HG02884 (cell line): Measurements from ENCODE around the gene HLA-DPB1.
"Not testable (repeated sequence)": the region's sequence is repeated elsewhere in the genome, so short reads cannot be mapped to it uniquely, and the experiment has no call there.

Source experiments
- ATAC-seq: cut with Tn5 transposase; IDR thresholded peaks from one replicate; pipeline ENCODE4 v1.9.1; 2021; ENCODE audit warnings: mild to moderate bottlenecking, moderate library complexity; ENCODE audit not compliant: unreplicated experiment

The HLA-DPB1 gene

DNA sequence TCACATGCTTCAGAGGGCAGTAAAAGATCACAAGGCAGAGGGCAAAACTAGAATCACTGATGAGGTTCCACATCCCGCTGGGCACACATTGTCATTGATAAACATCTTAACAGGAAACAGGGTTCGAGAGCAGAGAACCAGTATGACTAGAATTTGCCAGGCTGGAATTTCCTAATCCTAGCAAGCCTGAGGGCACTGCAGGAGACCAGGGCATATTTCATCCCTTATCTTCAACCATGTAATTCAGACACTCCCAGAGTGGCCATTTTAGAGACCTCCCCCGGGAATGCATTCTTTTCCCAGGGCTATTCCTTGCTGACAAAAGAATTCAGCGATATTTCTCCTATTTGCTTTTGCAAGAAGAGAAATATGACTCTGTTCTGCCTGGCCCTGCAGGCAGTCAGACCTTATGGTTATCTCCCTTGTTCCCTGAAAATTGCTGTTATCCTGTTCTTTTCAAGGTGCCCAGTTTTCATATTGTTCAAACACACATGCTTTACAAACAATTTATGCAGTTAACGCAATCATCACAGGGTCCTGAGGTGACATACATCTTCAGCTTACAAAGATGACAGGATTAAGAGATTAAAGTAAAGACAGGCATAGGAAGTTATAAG lies 25.4 kb downstream of the HLA-DPB1 start:
- not testable (repeated sequence) for ATAC-seq

DNA sequence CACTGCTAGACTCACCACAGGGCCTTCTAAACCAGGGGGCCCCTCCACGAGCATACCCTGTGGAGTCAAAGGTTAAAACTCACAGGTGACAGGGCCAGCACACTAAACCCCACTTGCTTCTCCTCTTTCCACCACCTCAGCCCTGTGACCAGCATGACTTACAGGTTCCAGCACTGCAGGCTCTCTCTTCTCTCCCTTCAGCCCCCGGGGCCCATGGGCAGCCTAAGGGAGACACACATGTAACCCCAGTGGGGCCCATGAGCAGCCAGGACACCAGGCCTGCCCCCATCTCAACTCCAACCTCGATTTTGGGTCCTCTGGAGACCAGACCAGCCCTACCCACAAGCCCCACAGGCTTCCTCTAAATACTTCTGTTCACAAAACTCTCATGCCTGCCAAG lies 28.0 kb downstream of the HLA-DPB1 start:
- ATAC-seq, result no peak

DNA sequence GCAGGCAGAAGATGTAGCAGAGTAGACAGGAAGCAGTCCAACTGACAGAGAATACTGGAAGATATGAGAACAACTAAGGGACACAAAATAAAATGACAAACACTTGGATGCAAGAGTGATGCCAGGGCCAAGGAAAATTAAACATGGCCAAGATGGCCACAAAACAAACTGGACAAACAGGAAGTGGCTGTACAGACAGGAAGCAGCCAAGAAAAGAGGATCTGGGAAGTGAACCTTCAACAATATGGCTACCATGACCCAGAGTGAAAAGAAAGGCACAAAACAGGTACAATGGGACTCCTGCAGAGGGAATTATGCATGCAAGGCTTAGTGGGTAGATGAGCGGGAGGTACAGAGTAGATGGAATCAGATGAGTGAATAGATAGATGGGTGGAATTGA lies 29.1 kb downstream of the HLA-DPB1 start:
- no peak for ATAC-seq

DNA sequence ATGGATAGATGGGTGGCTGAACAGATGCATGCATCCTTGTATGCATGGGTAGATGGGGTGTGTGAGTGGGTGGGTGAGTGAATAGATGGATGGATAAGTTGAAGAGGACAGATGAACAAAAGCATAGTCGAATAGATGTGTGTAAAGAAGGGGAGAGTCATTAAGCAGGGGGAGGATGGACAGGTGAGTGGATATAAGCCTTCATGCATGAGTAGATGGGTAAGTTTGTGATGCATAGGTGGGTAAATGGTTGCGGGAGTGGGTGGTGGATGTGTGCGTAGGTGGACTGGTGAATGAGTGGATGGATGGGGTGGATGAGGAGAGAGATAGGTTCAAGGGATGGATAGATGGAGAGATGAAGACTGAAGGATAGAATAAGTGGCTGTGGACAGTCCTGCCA lies 29.6 kb downstream of the HLA-DPB1 start:
- no peak for ATAC-seq

DNA sequence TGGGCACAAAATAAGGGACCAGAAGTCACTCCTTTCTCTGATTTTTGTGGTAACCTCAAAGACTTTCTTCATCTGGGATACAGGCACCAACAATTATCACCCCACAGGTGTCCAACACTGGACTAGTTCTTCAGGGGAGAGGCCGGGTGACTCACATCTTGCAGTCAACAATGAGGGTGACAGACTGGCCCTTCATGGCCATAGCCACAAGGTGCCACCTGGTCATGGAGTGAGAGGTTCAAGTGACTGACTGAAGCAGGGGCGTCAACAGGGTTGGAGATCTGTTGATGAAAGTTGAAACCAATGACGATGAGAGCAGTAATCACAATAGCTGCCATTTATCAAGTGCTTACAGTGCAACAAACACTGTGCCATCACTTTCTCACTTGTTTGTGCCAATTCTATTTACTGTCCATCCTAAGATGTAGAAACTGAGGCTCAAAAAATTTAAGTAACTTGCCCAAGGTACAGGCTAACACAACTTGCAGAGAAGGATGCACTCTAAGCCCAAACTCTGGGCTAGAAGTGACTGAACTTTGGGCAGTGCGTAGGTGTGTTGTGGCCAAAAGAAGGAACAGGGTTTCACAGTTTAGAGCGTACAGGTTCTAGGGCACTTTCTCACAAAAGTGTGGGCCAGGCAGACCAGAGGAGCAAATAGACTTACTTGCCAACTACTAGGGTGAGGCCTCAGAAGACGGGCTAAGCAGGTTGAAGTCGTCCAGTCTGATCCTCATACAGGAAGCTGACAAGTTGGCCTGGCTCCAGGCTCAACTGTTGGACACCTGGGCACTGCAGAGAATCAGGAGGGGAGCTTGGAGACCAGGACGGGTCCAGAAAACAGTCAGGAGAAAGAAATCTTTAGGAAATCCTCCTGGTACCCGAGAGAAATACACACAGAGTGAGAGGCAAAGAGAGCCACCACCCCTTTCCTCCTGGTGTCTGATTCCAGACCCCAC lies 30.4 kb downstream of the HLA-DPB1 start:
- ATAC-seq, result no peak

DNA sequence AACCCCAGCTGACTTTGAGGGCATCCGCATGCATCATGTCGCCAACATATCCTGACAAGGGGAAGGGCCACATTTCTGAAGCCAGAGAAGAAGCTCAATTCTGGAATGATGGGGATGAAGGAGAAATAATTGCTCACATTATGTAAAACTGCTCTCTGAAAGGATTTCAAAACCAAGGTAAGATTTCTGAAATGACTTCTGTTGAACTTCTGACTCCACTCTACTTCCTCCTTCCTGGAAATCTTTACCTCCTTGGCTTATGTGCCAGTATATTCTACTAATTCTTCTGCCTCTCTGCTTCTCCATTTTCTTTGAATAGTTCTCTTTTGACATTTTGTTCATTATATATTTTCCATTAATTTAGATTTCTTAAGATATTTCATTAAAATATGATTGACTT lies 31.9 kb downstream of the HLA-DPB1 start:
- no peak for ATAC-seq

DNA sequence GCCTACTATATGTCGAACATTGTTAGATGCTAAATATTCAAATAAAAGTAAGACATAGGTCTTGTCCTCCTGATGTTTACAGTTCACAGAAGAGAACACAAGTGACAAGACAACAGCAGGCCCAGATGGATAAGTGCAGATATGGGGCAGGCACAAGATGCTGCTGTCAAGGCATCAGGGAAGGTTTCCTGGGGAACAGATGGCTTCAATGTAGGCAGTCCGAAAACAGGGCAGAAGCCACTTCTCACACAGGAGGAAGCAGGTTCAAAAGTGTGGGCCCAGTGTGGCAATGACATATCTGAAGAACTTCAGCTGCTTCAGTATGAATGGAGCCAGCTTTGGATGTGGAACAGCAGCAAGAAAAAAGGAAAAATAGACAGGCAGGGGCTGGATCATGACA lies 32.5 kb downstream of the HLA-DPB1 start:
- no peak for ATAC-seq

DNA sequence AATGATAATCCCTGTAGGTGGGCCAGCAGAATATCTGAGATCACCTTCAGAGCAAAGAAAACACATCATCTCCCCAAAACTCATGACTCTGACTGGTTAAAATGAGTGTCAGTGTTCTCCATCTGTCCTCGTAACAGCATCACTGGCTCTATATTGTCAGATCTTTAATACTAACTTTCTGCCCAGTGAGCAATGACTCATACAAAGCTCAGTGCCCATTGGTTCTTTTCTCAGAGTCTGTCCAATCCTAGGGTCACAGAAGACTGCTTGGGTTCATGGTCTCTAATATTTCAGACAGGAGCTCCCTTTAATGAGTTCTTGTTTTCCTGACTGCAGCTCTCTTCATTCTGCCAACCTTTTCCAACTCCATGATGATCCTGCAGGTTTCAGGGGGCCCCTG lies 36.4 kb downstream of the HLA-DPB1 start:
- peak; percentile 76 for ATAC-seq

DNA sequence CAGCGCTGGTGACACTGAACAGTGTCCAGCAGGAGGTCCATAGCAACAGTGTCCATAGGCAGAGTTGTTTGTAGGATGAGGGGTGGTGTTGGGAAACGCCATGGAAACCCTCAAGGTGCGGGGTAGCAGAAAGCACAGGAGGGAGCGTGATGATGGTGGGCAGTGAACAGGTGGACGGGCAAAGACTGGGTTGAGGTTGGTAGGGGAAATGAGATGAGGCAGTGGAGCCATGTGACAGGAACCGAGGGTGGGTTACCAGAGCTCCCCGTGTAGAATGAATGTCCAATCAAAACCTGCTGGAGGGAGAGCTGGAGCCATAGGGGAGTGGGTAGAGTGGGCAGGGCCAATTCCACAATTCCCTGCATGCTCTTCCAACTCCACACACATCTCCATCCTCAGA lies 38.0 kb downstream of the HLA-DPB1 start:
- ATAC-seq, result no peak

DNA sequence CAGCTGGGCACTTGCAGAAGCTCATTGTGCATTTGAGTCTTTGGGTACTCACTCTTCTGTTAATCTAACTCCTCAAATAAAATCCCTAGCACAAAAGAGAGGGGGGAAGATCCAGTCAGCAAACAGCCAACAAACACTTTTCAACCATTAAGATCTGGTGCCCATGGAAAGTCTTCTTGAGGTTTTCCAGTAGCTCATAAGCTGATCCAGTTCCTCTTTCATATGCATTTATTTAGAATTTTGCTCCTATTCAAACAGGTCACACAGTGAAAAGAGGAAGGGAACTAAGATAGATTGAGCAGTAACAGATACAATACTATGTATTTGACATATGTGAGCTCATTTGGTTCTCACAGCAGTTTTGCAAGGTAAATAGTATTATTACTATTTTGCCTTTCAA lies 38.6 kb downstream of the HLA-DPB1 start:
- no peak for ATAC-seq

DNA sequence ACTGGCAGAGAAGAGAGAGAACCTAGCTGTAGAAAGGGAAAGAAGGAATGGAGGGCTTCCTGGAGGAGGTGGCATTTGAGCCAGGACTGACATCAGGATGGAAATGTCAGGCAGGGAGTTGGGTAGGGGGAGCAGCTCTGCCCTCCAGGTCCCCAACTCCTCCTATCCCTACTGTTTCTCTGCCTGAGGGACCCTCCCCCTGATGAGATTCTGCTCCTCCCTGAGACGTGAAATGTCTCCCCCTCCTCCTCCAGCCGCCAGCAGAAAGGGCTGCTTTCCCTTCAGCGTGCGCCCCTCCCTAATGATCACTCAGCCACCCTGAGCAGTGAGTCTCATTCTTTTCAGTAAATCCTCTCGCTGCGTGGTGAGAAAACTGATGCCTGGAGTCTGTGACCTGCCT lies 40.6 kb downstream of the HLA-DPB1 start:
- no peak for ATAC-seq

DNA sequence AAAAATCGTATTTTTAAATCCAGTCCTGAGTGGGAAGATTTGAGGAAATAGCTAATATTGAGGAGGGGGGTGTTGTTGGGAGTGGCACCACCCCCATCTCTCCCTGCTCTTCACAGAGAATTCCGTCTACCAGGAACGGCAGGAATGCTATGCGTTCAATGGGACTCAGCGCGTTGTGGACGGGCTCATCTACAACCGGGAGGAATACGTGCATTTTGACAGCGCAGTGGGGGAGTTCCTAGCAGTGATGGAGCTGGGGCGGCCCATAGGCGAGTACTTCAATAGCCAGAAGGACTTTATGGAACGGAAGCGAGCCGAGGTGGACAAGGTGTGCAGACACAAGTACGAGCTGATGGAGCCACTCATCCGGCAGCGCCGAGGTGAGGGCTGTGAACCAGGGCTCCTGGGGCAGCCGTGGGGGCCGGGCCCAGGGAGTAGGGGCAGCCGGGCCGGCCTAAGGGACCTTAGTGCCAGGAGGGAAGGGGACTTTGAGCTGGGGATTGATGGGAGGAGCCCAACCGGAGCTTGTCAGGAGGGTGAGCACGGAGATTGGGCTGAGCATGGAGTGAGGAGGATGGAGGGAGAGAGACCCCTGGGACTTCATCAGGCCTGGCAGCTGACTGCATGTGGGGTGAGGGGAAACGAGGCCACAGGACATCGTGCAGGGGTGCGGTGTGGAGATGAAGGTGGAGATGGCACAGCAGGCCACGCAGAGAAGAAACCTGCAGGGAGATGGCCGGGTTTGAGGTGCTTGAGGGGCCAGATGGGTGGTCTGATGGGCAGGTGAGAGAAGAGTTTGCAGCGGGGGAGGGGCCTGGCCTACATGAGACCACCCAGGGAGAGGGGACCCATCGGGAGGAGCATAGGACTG lies 41.3 kb downstream of the HLA-DPB1 start:
- no peak for ATAC-seq

DNA sequence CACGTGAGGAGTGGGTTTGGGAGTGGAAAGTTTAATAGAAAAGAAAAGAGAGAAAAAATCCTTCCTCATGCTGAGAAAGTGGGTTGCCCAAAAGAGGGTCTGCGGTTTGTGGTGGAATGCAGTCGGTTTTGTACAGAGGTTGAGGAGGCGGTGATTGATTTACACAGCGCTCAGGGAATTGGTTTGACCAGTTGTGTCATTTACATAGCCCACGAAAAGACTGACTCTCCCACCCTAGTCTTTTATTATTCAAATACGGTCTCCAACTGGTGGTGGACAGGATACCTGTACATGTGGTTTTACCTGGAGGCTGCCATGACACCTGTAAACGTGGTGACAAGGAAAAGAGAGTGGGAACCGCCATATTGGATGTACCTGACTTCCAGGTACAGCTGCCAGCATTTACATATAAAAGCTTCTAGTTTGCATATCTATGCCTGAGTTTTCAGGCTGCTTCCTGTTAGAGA lies 42.1 kb downstream of the HLA-DPB1 start:
- no peak for ATAC-seq

DNA sequence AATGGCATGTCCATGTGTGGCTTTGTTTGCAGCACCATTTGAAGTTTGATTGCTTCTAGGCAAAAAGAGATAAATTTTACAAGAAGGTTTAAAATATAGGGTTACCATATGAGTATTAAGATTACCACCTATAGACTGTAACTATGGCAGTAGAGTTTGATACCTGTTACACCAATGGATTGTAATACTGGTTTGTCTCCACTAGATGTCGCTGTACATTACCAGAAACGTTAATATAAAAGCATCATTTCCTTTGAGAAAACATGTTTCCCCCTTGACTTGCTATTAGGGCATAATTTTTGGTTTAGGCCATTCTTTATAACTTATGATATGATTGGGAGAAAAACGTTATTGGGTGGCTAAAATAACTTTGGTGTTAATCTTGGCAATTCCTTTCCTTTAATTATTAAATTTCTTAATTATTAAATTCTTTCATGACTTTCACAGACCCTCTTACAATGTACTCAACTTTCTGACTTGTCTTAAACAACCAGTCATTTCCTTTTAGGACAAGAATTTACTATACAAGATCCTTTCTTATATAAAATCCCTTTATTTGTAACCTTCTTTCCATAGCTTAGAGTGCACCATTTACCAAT lies 42.8 kb downstream of the HLA-DPB1 start:
- ATAC-seq, result no peak

DNA sequence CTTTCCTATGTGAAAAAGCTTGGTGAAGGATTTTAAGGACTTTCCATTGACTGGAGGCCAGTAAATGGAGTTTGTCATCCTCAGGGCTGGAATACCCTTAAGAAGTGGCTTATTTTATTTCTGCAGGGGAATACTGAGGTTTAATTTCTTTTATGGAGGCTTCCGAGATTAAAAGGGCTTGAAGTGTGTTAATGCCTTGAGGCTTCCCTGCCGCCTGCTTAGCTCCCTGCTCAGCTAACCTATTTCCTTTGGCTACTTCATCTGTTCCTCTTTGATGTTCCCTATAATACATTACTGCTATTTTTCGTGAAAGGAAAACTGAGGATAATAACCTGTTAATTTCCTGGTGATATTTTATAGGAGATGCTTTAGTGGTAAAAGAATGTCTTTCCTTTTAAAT lies 44.2 kb downstream of the HLA-DPB1 start:
- ATAC-seq, result no peak

DNA sequence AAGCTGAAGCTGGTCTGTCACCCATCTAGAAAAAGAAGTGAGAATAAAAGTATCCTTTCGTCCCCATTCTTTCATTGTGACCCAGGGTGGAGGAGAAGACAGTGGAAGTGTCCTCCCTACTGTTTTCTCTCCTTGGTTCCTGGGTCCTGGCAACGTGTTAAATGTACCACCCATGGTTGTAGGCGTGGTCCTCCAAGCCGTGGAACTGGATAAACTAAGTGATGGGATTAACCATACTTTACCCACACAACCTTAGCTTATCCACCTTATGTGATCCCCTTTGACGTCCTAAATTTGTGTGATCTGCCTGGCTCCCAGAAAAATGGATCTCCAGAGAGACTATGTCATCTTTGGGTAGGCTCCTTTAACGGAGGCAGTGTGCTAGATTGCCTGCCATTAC lies 47.4 kb downstream of the HLA-DPB1 start:
- no peak for ATAC-seq

DNA sequence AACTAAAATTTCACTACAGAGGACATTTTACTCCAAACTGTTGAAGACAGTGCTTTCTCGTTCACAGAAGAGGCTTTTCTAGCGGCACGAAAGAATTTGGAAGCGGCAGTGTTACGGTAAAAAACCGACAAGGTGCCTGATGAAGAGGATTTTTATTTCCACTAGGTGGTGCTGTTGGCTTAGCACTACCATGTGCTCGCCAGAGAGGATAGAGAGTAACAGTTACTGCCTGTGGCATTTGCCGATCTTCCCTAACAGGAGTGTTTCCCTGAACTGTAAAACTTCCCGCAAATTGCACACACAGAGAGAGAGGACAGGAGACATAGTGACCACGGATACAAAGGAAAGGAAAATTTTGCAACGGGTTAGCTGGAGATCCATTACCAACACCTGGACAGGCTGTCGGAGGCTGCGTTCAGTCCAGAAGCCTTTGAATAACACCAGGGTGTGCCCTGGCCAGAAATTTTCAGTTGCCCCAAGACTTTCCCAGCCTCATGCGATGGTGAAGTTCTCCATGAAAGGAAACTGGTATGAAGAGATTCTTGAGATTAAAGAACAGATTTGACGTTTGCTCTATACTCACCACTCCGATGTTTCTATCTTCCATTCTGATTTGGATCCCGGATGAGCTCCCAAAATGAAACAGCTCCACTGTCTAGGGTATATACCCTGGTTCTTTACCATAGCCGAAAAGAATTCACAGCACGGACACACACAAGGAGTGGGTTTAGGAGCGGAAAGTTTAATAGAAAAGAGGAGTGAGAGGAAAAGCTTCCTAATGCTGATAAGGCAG lies 48.1 kb downstream of the HLA-DPB1 start:
- ATAC-seq, result no peak

DNA sequence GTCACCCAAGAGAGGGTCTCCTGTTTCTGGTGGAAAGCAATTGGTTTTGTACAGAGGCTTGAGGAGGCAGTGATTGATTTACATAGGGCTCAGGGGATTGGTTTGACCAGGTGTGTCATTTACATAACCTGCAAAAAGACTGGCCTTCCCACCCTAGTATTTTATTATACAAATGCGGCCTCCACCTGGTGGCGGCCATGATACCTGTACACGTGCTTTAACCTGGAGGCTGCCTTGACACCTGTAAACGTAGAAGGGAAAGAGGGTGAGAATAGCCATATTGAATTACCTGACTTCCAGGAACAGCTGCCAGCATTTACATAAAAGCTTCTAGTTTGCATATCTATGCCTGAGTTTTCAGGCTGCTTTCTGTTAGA lies 48.7 kb downstream of the HLA-DPB1 start:
- no peak for ATAC-seq

DNA sequence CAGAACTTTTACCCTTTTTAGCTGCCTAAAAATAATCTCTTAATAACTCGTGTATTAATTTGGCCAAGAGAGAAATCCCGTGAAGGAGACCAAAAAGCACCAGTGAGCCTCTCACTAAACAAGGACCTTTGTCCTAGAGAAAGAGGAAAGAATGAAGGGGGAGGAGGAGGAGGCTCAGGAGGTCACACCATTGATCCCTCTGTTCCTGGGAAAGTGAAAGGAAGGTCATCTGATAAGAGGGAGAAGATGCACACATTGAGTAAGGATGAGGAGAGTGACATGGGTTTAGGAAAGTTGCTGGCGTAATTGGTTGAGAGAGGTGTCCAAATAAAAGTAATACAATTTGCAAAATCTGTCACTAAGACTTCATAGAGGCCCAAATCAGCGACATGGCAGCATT lies 49.2 kb downstream of the HLA-DPB1 start:
- no peak for ATAC-seq

DNA sequence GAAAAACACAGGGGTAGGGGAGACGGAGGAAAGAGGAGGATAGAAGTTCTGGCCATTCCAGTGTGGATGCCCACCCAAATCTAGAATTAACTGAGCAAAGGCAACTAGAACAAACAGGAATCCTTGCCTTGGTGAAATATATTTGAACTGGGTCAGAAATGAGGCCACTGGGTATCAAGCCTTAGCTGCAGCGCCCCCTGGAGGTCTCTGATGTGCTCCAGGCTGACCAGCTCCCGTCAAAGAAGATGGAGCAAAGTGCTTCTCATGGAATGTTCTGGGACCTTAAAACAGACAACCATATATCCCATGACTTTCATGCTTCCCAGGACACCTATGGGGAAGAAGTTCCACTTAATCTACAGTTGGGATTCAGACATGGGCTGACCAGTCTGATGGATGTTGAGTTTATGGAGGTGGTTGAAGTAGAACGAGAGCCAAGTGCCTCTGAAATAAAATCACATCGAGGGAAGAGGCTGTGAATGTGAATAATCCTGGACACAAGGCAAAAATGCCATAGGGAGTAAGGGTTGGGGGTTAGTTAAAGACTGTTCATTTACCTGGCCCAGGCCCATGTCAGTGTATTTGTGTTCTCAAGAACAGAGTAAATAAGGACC lies 50.4 kb downstream of the HLA-DPB1 start:
- no peak for ATAC-seq
